GM19468 (cell line): ENCODE results near the gene CHRND.

Experiments used
- ATAC-seq: cut with Tn5 transposase; IDR thresholded peaks from one replicate; pipeline ENCODE4 v1.9.1; 2021; ENCODE audit warnings: mild to moderate bottlenecking, moderate library complexity, moderate number of reproducible peaks; ENCODE audit not compliant: unreplicated experiment; ENCODE audit errors: extremely low read depth

Gene CHRND

DNA sequence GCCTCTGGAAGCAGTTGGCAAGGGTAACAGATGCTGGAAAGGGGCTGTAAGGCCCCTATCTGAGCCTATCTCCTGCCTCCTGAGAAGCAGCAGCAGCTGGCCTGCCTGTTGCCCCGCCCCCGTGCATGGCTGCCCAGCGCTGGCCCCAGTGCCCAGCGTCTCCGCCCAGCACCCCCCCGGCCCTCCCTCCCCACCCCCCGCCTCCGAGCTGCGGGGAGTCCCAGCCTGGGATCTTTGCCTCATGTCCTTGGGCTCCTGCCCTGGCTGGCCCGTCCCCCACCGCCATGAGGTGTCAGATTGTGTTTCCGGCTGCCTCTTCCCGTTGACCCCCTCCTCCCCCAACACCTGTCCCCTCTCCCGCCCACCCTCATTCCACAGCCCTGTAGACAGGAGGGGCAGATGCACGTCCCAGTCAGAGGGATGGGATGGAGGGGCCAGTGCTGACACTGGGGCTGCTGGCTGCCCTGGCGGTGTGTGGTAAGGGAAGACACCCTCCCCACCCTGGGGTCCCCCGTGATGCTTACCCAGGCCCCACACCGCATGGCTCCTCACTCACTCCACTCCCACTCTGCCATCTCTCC lies at the start of gene CHRND:
CHRND (plus strand) TSS at position 370 of the 581 bp plus-strand sequence; CDS start at position 426, 56 bp downstream.
- no peak for ATAC-seq

DNA sequence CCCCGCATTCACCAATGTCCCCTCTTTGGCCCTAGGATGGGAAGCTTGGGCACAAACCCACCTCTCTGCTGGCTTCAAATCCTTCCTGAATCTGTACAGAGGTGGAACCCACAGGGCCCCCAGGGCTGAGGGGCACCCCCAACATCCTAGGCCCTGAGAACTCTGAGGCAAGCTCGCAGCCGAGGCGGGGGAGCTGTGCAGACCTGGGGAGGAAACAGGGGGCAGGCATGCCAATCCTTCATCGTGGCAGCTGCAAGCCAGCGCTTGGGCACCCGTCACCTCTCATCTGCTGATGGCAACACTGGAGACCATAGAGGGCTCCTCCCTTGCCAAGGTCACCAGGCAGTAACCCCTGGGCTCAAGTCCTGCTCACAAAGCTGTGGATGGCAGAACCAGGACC lies 49.2 kb upstream of the CHRND start:
- no peak for ATAC-seq

DNA sequence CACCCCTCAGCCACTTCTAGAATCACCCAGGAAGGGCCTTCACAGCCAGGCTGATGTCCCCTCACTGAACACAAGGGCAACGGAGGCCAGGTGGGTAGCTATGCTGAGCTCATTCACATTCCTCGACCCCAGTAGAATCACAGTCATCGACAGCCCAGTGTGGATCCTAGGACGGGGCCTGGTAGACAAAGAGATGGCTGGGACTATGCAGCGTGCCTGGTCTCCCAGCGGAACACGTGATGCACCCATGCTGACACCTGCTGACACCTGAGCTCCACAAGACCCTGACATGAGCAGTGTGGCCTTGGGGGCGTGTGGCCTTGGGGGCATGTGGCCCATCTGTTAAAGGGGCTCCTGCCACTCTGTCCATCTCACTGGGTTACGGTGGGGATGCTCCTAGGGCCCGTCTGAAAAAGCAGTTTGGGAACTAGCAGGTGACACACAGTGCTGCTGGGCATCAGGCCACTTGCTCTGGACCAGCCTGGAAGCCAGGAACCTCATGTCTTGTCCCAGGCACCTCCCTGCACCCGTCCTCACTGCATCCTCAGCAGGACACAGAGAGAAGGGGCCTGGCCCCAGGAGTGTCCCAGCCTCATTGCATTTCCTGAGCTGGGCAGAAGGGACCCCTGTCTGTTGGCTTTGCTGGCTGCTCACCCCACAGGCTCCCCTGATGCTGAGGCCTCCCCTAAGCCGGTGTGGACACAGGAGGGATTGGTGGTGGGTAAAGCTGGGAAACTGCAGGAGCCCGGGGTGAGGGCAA lies 48.0 kb upstream of the CHRND start:
- no peak for ATAC-seq

- ATAC-seq, result no peak
Measured at GRCh38 chr2:232478571-232479340, 47.2 kb upstream of the CHRND start.

- ATAC-seq, result no peak
Measured at GRCh38 chr2:232479341-232480200, 46.4 kb upstream of the CHRND start.

DNA sequence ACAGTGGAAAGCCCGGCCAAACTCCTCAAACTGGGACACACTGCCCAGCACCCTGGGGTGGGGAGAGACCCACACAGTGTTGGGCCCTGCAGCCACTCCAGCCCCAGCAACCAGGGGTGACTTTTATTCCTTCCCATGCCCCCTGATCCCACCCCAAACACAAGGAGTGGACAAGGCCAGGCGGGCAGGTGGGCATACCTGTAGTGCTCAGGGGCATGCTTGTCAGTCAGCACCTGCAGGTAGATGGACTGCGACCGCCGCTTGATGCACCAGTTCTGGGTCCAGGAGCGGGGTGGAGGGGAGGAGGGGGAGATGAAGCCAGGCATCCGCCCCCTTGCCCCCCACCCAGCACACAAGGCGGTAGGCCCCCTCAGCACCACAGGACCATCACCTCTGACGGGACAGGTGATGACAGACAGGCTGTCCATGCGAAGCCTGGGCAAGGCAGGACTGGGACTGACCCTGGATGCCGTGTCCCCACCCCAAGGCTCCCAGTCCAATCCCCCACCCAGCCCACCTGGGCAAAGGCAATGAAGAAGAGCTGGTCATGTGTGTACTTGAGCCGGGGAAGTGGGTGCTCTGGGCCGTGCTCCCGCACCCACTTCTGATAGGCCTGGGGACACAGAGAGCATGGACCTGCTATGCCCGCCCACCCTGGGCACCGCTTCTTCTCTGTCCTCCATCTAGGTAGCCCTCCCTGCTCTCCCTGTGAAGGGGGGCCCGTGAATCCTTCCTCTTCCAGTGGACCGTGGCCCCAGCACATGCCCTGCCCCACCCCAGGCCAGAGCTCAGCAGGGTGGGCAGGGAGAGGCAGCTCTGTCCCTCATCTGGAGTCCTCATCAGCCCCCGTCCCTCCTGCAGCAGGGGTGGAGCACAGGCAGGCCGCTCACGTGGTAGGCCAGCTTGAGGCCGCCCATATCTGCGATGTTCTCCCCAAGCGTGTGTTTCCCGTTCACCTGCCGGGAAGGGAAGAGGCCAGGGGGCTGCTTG lies 45.5 kb upstream of the CHRND start:
- ATAC-seq, result no peak

- ATAC-seq, result no peak
Measured at GRCh38 chr2:232481322-232482140, 44.4 kb upstream of the CHRND start.

DNA sequence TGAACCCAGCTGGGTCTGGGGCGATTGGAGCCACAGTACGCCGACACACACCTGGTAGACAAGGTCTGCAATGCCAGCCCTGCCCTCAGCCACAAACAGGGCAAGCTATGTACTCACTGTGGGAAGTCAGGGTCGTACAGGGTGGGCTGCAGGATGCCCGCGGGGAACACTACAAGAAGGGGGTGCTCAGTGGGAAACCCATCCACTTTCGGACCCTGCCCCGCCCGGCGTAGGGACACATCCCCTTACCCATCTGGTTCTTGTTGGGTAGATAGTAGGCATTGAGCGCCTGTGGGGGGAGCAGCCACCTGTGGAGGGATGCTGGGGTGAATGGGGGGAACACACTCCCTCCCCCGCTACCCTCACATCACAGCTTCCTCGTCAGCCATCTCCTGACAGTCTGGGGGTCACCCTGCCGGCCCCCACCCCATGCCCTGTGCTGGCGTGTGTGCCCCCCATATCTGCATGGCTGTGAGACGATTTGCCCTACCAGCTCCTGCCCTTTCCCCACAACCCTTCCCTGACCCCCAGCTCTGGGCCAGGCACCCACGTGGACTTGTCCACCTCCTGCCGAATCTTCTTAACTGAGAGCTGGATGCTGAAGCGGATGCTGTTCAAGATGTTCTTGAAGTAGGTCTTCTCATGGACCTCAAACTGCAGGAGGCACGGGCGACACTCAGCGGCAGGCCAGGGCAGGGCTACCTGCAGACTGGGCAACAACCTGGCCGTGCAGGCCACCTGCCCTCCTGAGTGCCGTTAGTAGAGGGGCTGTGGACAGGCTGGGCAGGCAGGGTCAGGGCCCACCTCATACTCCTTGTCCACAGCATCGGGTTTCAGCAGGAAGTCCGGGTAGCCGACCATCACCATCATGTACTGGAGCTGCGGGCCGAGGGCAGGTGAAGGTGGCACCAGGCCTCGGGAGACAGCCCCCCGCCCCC lies 43.4 kb upstream of the CHRND start:
- ATAC-seq, result no peak

GRCh38 chr2:232483311-232483922 lies 42.5 kb upstream of the CHRND start:
- ATAC-seq, result no peak

GRCh38 chr2:232483923-232484627 lies 41.9 kb upstream of the CHRND start:
- no peak for ATAC-seq

DNA sequence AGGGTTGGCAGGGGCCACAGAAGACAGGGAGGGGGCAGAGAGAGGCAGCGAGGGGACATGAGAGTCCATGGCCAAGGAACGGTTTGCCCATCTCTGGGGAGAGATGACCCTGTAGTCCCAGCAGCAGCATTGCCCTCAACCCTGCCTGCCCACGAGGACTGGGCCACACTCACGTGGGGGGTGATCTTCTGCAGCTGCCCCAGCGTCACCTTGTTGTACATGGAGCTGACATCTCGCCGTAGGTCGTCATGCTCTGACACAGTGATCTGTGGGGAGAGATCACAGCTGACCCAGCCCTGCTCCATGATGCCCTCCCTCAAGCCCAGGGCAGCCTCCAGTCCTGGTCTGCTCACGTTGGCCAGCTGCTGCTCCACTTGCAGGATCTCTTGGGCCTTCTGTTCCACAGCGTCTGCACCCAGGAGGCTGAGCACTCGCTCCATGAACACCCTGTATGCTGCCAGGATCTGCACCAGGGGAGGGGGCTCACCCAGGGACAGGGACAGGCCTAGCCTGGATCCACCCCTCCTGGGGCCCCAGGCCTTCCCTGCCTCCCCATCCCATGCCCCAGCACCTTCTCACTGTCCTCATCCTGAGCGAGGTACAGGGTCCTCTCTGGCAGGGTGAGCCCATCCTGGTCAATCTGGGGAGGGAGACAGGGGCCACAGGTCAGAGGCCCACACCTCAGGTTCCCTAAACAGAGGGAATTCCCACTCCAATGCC lies 41.2 kb upstream of the CHRND start:
- no peak for ATAC-seq

DNA sequence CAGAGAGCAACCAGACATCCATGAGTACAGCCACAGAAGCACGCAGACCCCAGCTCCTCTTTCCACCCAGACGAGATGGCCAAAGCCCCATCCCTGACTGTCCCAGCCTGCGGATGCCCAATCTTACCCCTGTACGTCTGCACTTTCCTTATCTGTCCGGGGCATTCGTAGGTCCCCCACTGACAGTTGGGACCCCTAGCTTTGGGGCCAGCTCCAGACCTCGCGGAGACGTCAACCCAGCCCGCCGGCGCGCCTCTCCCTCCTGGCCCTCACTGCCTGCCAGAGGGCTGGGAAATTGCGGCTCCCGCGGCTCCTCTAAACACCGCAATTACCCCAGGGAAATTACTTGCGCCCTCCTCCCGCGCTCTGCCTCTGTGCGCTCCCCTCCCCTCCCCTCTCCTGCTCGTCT lies 40.6 kb upstream of the CHRND start:
- ATAC-seq, result no peak

DNA sequence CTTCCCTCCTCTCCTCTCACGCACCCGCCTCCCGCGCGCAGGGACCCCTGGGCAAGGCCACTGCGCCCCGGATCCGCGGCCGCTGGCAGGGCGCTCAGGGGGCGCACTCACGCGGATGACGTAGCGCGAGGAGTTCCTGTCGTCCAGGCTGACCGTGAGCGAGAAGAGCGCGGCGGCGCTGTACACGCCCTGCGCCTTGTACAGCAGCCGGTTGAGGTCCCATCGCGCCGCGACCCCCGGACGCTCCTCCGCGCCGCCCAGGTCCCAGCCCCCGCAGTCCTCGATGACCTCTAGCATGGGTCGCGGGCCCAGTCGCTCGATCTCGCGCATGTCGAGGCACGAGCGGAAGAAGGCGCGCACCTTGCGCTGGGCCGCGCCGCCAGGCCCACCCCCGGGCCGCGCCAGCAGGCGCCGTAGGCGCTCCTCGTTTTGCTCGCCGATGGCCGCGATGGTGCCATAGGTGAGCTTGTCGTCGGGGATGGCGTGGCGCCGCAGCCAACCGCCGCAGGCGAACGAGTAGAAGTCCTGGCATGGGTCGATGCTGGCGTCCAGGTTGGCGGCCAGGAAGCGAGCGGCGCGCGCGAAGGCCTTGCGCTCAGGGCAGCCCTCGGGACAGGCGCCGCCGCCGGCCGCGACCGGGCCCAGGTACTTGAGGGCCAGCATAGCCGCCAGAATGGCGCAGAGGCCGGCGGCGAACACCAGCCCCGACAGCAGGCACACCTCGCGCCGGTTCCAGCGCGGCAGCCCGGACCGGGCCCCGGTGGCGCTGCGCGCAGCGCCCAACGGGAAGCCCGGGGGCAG lies 40.0 kb upstream of the CHRND start:
- no peak for ATAC-seq

DNA sequence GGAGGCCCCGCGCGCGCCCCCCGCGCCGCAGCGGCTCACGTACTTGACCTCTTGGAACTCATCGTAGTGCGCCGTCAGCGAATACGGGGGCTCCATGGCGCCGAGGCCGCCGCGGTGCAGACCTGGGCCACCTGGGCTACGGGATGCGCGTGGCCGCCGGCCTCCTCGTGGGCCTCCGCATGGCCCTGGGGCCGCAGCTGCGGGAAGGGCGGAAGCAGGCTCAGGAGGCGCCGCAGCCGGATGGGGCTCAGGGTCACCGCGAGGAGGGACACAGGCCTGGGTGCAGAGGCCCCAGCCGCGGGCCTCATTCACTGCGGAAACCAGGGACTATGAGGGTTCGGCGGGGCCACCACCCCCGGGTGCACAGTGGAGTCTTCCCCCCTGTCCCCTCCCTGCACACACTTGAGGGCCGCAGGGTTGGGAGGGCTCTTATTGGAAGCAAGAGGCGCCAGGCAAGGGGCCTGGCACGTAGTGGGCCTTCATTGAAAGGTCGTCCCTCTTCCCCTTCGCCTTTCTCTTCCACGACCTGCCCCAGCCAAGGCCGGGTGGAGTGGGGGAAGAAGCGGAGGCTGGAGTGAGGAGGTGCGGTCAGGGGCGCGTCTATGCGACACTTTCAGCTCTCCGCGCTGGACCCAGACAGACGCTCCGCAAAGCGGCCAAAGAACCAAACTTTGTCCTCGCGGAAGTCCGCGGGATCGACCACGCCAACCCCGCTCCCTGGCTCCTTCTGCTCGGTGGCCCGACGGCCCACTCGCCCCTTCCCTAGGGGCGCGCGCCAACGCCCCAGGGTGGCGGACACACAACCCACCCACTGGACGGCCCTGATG lies 39.2 kb upstream of the CHRND start:
- ATAC-seq, result no peak
